Sigmoid colon (tissue), 7 donors: ENCODE measurements around the gene SEPTIN8. TPM values are rescaled to one million over a fixed set of nuclear protein-coding genes. Genes with fewer than 3 reads are reported as not detected.

Source experiments
- polyA plus RNA-seq, 3 donors: library from polyadenylated mRNA; stranded (reverse); fragments of 200-250 nt; gene quantifications; one replicate each; pipeline ENCODE4 v1.2.3, GENCODE V29; 2013
- total RNA-seq, 4 donors: library from RNA; depleted of rRNA; stranded (reverse); fragments of >200 nt; gene quantifications; one replicate each; pipeline ENCODE4 v1.1.0, GENCODE V29; 2016
- donor health status: healthy with polysubstance abuse.
- donor health status: Bipolar disorder and iron deficiency.
- donor health status: healthy.

Gene SEPTIN8
- total and polyA plus RNA-seq, 7 donors = 19.2 to 38.0 (median 30.7) TPM

Other genes starting within 250 kb of the SEPTIN8 start
- not detected for gene IL5, start 233.7 kb downstream of the SEPTIN8 start, total RNA-seq
- gene IL5, start 233.7 kb downstream of the SEPTIN8 start, polyA plus RNA-seq = not detected
- gene RAD50, start 220.3 kb downstream of the SEPTIN8 start, total RNA-seq = 10 to 100 TPM; 20.0 to 34.6 (median 29.3) TPM
- 10 to 100 TPM in 1 of 3 donors, 1 to 10 TPM in 2; 6.0 to 11.4 (median 8.1) TPM for gene RAD50, start 220.3 kb downstream of the SEPTIN8 start, polyA plus RNA-seq
- gene IL13, start 119.1 kb downstream of the SEPTIN8 start, total RNA-seq = not detected
- under 1 TPM in 1 of 3 donors, not detected in 2; 0.15 TPM for gene IL13, start 119.1 kb downstream of the SEPTIN8 start, polyA plus RNA-seq
- not detected for gene IL4, start 103.2 kb downstream of the SEPTIN8 start, total RNA-seq
- gene IL4, start 103.2 kb downstream of the SEPTIN8 start, polyA plus RNA-seq = not detected
- 10 to 100 TPM in 2 of 4 donors, 1 to 10 TPM in 2; 7.1 to 19.9 (median 12.9) TPM for gene KIF3A, start 39.7 kb downstream of the SEPTIN8 start, total RNA-seq
- gene KIF3A, start 39.7 kb downstream of the SEPTIN8 start, polyA plus RNA-seq = 1 to 10 TPM; 1.2 to 2.7 (median 1.8) TPM
- 1 to 10 TPM in 1 of 4 donors, not detected in 3; 1.4 TPM for gene CCNI2, start 29.8 kb downstream of the SEPTIN8 start, total RNA-seq
- gene CCNI2, start 29.8 kb downstream of the SEPTIN8 start, polyA plus RNA-seq = 1 to 10 TPM; 1.8 to 5.3 (median 2.3) TPM
- gene SOWAHA, start 36.1 kb upstream of the SEPTIN8 start, total RNA-seq = under 1 TPM in 2 of 4 donors, not detected in 2; 0.16 to 0.36 TPM
- gene SOWAHA, start 36.1 kb upstream of the SEPTIN8 start, polyA plus RNA-seq = 10 to 100 TPM in 2 of 3 donors, 1 to 10 TPM in 1; 8.0 to 33.8 (median 26.4) TPM
- gene SHROOM1, start 53.4 kb upstream of the SEPTIN8 start, total RNA-seq = 10 to 100 TPM in 1 of 4 donors, 1 to 10 TPM in 3; 4.2 to 20.0 (median 7.6) TPM
- gene SHROOM1, start 53.4 kb upstream of the SEPTIN8 start, polyA plus RNA-seq = 10 to 100 TPM; 22.4 to 25.1 (median 24.6) TPM
- 1 to 10 TPM in 1 of 4 donors, under 1 TPM in 2, not detected in 1; 0.33 to 1.8 (median 0.55) TPM for gene GDF9, start 89.2 kb upstream of the SEPTIN8 start, total RNA-seq
- under 1 TPM in 1 of 3 donors, not detected in 2; 0.22 TPM for gene GDF9, start 89.2 kb upstream of the SEPTIN8 start, polyA plus RNA-seq
- 100 to 1,000 TPM; 113 to 230 (median 172) TPM for gene UQCRQ, start 89.4 kb upstream of the SEPTIN8 start, total RNA-seq
- 100 to 1,000 TPM; 416 to 936 (median 650) TPM for gene UQCRQ, start 89.4 kb upstream of the SEPTIN8 start, polyA plus RNA-seq
- 1 to 10 TPM in 1 of 4 donors, under 1 TPM in 3; 0.36 to 1.4 (median 0.77) TPM for gene LEAP2, start 96.4 kb upstream of the SEPTIN8 start, total RNA-seq
- 1 to 10 TPM in 2 of 3 donors, under 1 TPM in 1; 0.60 to 1.7 (median 1.4) TPM for gene LEAP2, start 96.4 kb upstream of the SEPTIN8 start, polyA plus RNA-seq
- 10 to 100 TPM; 52.4 to 74.0 (median 66.7) TPM for gene AFF4, start 186.4 kb upstream of the SEPTIN8 start, total RNA-seq
- gene AFF4, start 186.4 kb upstream of the SEPTIN8 start, polyA plus RNA-seq = 10 to 100 TPM in 2 of 3 donors, 1 to 10 TPM in 1; 9.0 to 18.7 (median 15.5) TPM
- gene ZCCHC10, start 249.3 kb upstream of the SEPTIN8 start, total RNA-seq = 10 to 100 TPM; 15.0 to 18.9 (median 17.0) TPM
- 10 to 100 TPM; 26.4 to 57.1 (median 49.2) TPM for gene ZCCHC10, start 249.3 kb upstream of the SEPTIN8 start, polyA plus RNA-seq